ENCODE measurements around the gene SLC26A6.

SLC26A6 gene

GRCh38 chr3:48576647-48577046 lies 58.6 kb downstream of the SLC26A6 start:
- TF ChIP-seq, protein P1, sequence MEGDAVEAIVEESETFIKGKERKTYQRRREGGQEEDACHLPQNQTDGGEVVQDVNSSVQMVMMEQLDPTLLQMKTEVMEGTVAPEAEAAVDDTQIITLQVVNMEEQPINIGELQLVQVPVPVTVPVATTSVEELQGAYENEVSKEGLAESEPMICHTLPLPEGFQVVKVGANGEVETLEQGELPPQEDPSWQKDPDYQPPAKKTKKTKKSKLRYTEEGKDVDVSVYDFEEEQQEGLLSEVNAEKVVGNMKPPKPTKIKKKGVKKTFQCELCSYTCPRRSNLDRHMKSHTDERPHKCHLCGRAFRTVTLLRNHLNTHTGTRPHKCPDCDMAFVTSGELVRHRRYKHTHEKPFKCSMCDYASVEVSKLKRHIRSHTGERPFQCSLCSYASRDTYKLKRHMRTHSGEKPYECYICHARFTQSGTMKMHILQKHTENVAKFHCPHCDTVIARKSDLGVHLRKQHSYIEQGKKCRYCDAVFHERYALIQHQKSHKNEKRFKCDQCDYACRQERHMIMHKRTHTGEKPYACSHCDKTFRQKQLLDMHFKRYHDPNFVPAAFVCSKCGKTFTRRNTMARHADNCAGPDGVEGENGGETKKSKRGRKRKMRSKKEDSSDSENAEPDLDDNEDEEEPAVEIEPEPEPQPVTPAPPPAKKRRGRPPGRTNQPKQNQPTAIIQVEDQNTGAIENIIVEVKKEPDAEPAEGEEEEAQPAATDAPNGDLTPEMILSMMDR (IDR thresholded peaks at IDR 0.05; ENCODE audit: low read depth, low read length): no peak
- no peak overlapping the region for H3K4me3 ChIP-seq (replicated peaks in 1 of 2; ENCODE audit: low read depth in 2 of 2, low read length in 2 of 2)
- no peak for DNase-seq (ENCODE audit: low read depth in 2 of 2)

Measured in cardiac fibroblast (primary cell).